ENCODE results near the gene TKT. TPM values are rescaled to one million over a fixed set of nuclear protein-coding genes. Genes with fewer than 3 reads are reported as not detected.

The TKT gene
- total and polyA plus RNA-seq, 2 of the 8 experiments (the other 6 are each of a cell fraction or from before 2014, with no cell fraction given), result 418 to 986 TPM

- Histone ChIP-seq H4K91ac (replicated peaks; ENCODE audit: insufficient read length, low read length) (no peak overlapping the region), H2BK120ac (replicated peaks; ENCODE audit: low read depth, low read length) (no peak overlapping the region), H3K79me1 (ENCODE audit: low read depth, low read length) (peaks cover 3% of the 10 kb centered on the region), H3K56ac (replicated peaks; ENCODE audit: insufficient read length, low read depth, low read length) (no peak overlapping the region), H2BK20ac (ENCODE audit: low read length) (no peak overlapping the region), H4K5ac (ENCODE audit: insufficient read length, low read depth, low read length) (no peak overlapping the region), H3K9ac (replicated peaks in 1 of 4; ENCODE audit: extremely low read depth in 1 of 4, low read depth in 3 of 4, low read length in 3 of 4) (no peak overlapping the region; a peak in 1 of 7 replicates), H3K4me2 (ENCODE audit: insufficient read depth in 1 of 2, low read depth in 2 of 2, low read length in 2 of 2) (no peak overlapping the region), H2BK5ac (ENCODE audit: low read depth, low read length) (no peak overlapping the region), H3K36me3 (ENCODE audit: control insufficient read depth in 2 of 4, insufficient read depth in 4 of 4, low read length in 3 of 4) (peaks cover 61 to 81% (median 78%) of the 10 kb centered on the region in 4 experiments), H3K27ac (ENCODE audit: low read depth, low read length) (no peak overlapping the region), H2AFZ (ENCODE audit: low read length) (no peak overlapping the region), H2BK15ac (ENCODE audit: low read length) (no peak overlapping the region), H3K14ac (ENCODE audit: insufficient read length) (no peak overlapping the region), H3K4me3 (ENCODE audit: extremely low read depth in 1 of 4, insufficient read depth in 2 of 4, low read depth in 3 of 4, low read length in 4 of 4) (no peak overlapping the region), H2BK12ac (ENCODE audit: low read depth, low read length) (no peak overlapping the region), H3K9me3 (ENCODE audit: insufficient read depth in 2 of 2, low read depth in 1 of 2, low read length in 1 of 2) (no peaks in the 10 kb centered on the region), H3K23ac (ENCODE audit: insufficient read length) (no peak overlapping the region), H3K27me3 (replicated peaks in 1 of 4; ENCODE audit: control insufficient read depth in 3 of 4, extremely low read depth in 1 of 4, insufficient read depth in 3 of 4, low read length in 3 of 4) (no peaks in the 10 kb centered on the region), H3K4ac (replicated peaks; ENCODE audit: insufficient read length, low read depth, low read length) (no peak overlapping the region), H3K4me1 (replicated peaks in 1 of 4; ENCODE audit: control insufficient read depth in 3 of 4, insufficient read depth in 4 of 4, low read length in 3 of 4) (peaks cover 0 to 2% (median 0%) of the 10 kb centered on the region in 4 experiments; a peak in 1 of 7 replicates), H4K8ac (ENCODE audit: extremely low read depth, insufficient read depth, low read length) (no peak overlapping the region), H3K79me2 (ENCODE audit: control insufficient read depth in 1 of 2, insufficient read depth in 2 of 2, low read length in 2 of 2) (no peaks in the 10 kb centered on the region; a peak in 1 of 4 replicates), H2AK5ac (ENCODE audit: low read depth, low read length) (no peak overlapping the region), H3K23me2 (ENCODE audit: low read depth, low read length) (no peaks in the 10 kb centered on the region), H4K20me1 (replicated peaks in 1 of 2; ENCODE audit: control insufficient read depth in 1 of 2, insufficient read depth in 2 of 2, low read length in 2 of 2) (peaks cover 19 to 50% of the 10 kb centered on the region in 2 experiments), H3K18ac (ENCODE audit: extremely low read depth, low read length) (no peak overlapping the region)
- ChIA-PET CTCF (ENCODE audit: partially characterized antibody) (interaction anchor here (0.6 to 3.2 kb wide), 6 partner anchors 9 to 173 kb away, joined by 3 to 14 read pairs (median 3); no protein-coding TSS in a partner anchor), POLR2A (ENCODE audit: partially characterized antibody) (interaction anchor here (1.9 to 28.5 kb wide), 3 partner anchors 10 to 111 kb away, joined by 7 to 449 read pairs (median 8); partner anchors contain the start of gene TKT)
- DNase-seq (ENCODE audit: low read depth in 1 of 2, low spot score in 2 of 2) (no peak), FAIRE-seq (no peak)
- WGBS, 2 experiments (ENCODE audit: extremely low coverage in 1 of 2, insufficient coverage in 1 of 2, insufficient read length in 1 of 2, insufficient replicate concordance in 2 of 2, low coverage in 1 of 2, low lambda C conversion rate in 2 of 2, missing lambda C conversion rate in 1 of 2), result 87% methylated on average over 12 of the region's 12 CpGs; no CpG with 5 or more reads in 1 of the 2 experiments
- TF ChIP-seq E2F6 (IDR thresholded peaks at IDR 0.05) (no peak), EGR1 (IDR thresholded peaks at IDR 0.05; ENCODE audit: borderline replicate concordance, low read depth, low read length) (no peak), RNF2 (IDR thresholded peaks at IDR 0.05; ENCODE audit: borderline replicate concordance, low read depth, low read length, missing control alignments, poor library complexity, severe bottlenecking) (no peak), CBX5 (IDR thresholded peaks at IDR 0.05; ENCODE audit: low read depth, low read length) (no peak), EP300 (IDR thresholded peaks at IDR 0.05; ENCODE audit: borderline replicate concordance in 1 of 2, low read depth in 2 of 2, low read length in 2 of 2) (no peak), NRF1 (IDR thresholded peaks at IDR 0.05; ENCODE audit: low read depth, low read length) (no peak), EZH2 (IDR thresholded peaks at IDR 0.05; ENCODE audit: low read depth, low read length, severe bottlenecking) (no peak), TAF1 (IDR thresholded peaks at IDR 0.05; ENCODE audit: low read depth, low read length) (no peak), SAP30 (IDR thresholded peaks at IDR 0.05; ENCODE audit: insufficient read depth, insufficient replicate concordance, low read length) (no peak), NANOG (IDR thresholded peaks at IDR 0.05; ENCODE audit: insufficient read depth, low read depth, low read length, poor library complexity, severe bottlenecking) (no peak)
Measured at GRCh38 chr3:53226142-53226840, 29.5 kb downstream of the TKT start.

Data from H1 (cell line).